IMR-90 (cell line): ENCODE measurements around the gene CGNL1. TPM values are rescaled to one million over a fixed set of nuclear protein-coding genes. Genes with fewer than 3 reads are reported as not detected.

Experiments
- ATAC-seq: fragments of 200-7000 bp; cut with Tn5 transposase; 2 replicates; pipeline ENCODE4 v1.9.1; 2020; ENCODE audit warnings: low read depth, mild to moderate bottlenecking, moderate library complexity
- BruUV-seq: library from RNA; stranded (reverse); fragments of 400-500 nt; replicated peaks from 2 replicates; lab custom pipeline; 2021; lab: Mats Ljungman, UMichigan
- CTCF ChIA-PET: fragments of 300-600 bp; formaldehyde crosslinking; extraction: SDS; loops from one replicate; lab custom pipeline; 2021; ENCODE audit warnings: antibody characterized with exemption; lab: Yijun Ruan, JAX
- POLR2A ChIA-PET: fragments of 300-600 bp; sonication (Branson Sonifier 250); formaldehyde crosslinking; loops from one replicate; lab custom pipeline; 2022; ENCODE audit warnings: antibody characterized with exemption; ENCODE audit not compliant: unreplicated experiment; lab: Charles Lee
- DNase-seq: peaks from one replicate; pipeline ENCODE4 v3.0.0; 2013
- H2AFZ ChIP-seq: replicated peaks from 2 replicates; pipeline ENCODE3; 2013; ENCODE audit warnings: low read length, mild to moderate bottlenecking; ENCODE audit not compliant: poor library complexity
- H2AK5ac ChIP-seq: 2 replicates; pipeline ENCODE4 v1.6.1; 2013; ENCODE audit warnings: low read depth, low read length, inconsistent platforms
- H2AK9ac ChIP-seq: replicated peaks from 2 replicates; pipeline ENCODE3; 2013; ENCODE audit warnings: mild to moderate bottlenecking, low read depth, low read length, moderate library complexity; ENCODE audit not compliant: poor library complexity
- H2BK120ac ChIP-seq: 2 replicates; pipeline ENCODE4 v1.6.1; 2013; ENCODE audit warnings: low read depth, low read length, inconsistent platforms
- H2BK15ac ChIP-seq: 3 replicates; pipeline ENCODE4 v1.6.1; 2013; ENCODE audit warnings: low read depth, low read length, inconsistent platforms
- H2BK20ac ChIP-seq: 2 replicates; pipeline ENCODE4 v1.6.1; 2013; ENCODE audit warnings: low read depth, mild to moderate bottlenecking, inconsistent platforms, low read length, moderate library complexity
- H2BK5ac ChIP-seq: 2 replicates; pipeline ENCODE4 v1.6.1; 2013; ENCODE audit warnings: mild to moderate bottlenecking, low read depth, low read length, inconsistent platforms; ENCODE audit not compliant: poor library complexity, severe bottlenecking
- H3K14ac ChIP-seq: replicated peaks from 2 replicates; pipeline ENCODE4 v1.6.1; 2013; ENCODE audit warnings: low read depth, low read length, inconsistent platforms
- H3K18ac ChIP-seq: 2 replicates; pipeline ENCODE4 v1.6.1; 2013; ENCODE audit warnings: low read depth, low read length, control low read depth
- H3K23ac ChIP-seq: 2 replicates; pipeline ENCODE4 v1.6.1; 2013; ENCODE audit warnings: low read depth, low read length, inconsistent platforms
- H3K27ac ChIP-seq: 2 replicates; pipeline ENCODE4 v1.5.1; 2013; ENCODE audit warnings: mild to moderate bottlenecking, control low read depth, low read length; ENCODE audit not compliant: insufficient read depth
- H3K27me3 ChIP-seq: 2 replicates; pipeline ENCODE4 v1.6.1; 2013; ENCODE audit warnings: low read length; ENCODE audit not compliant: control insufficient read depth, insufficient read depth
- H3K36me3 ChIP-seq: 2 replicates; pipeline ENCODE4 v1.6.1; 2013; ENCODE audit warnings: low read length, mixed read lengths; ENCODE audit not compliant: control insufficient read depth, insufficient read depth
- H3K4ac ChIP-seq: 2 replicates; pipeline ENCODE4 v1.6.1; 2013; ENCODE audit warnings: low read depth, low read length, inconsistent platforms
- H3K4me1 ChIP-seq: 2 replicates; pipeline ENCODE4 v1.6.1; 2013; ENCODE audit warnings: low read length, mixed read lengths; ENCODE audit not compliant: control insufficient read depth, insufficient read depth
- H3K4me2 ChIP-seq: 2 replicates; pipeline ENCODE4 v1.6.1; 2013; ENCODE audit warnings: low read depth, mild to moderate bottlenecking, control low read depth, low read length, moderate library complexity
- H3K4me3 ChIP-seq: 2 replicates; pipeline ENCODE4 v1.5.1; 2013; ENCODE audit warnings: low read depth, mild to moderate bottlenecking, control low read depth, low read length, moderate library complexity; ENCODE audit not compliant: insufficient read depth
- H3K56ac ChIP-seq: 2 replicates; pipeline ENCODE4 v1.6.1; 2013; ENCODE audit warnings: low read length, inconsistent platforms; ENCODE audit not compliant: insufficient read depth; ENCODE audit errors: extremely low read depth
- H3K79me1 ChIP-seq, 2 experiments: 2 replicates each; pipeline ENCODE4 v1.6.1; 2013; ENCODE audit warnings: low read length in 2 of 2, inconsistent platforms in 1 of 2, low read depth in 1 of 2
- H3K9ac ChIP-seq: 2 replicates; pipeline ENCODE4 v1.6.1; 2013; ENCODE audit warnings: low read depth, low read length, control low read depth
- H3K9me1 ChIP-seq: 2 replicates; pipeline ENCODE4 v1.6.1; 2013; ENCODE audit warnings: low read length, inconsistent platforms; ENCODE audit not compliant: insufficient read depth
- H3K9me3 ChIP-seq: 2 replicates; pipeline ENCODE4 v1.6.1; 2013; ENCODE audit warnings: low read length; ENCODE audit not compliant: control insufficient read depth, insufficient read depth
- H4K20me1 ChIP-seq: 2 replicates; pipeline ENCODE4 v1.6.1; 2013; ENCODE audit warnings: low read length, inconsistent platforms; ENCODE audit not compliant: insufficient read depth
- H4K5ac ChIP-seq: 2 replicates; pipeline ENCODE4 v1.6.1; 2013; ENCODE audit warnings: mild to moderate bottlenecking, low read depth, low read length, control low read depth
- H4K8ac ChIP-seq, 2 experiments: 2 replicates each; pipeline ENCODE4 v1.6.1; 2013; ENCODE audit warnings: low read depth in 2 of 2, low read length in 2 of 2, control low read depth in 1 of 2, inconsistent platforms in 1 of 2
- H4K91ac ChIP-seq: 2 replicates; pipeline ENCODE4 v1.6.1; 2013; ENCODE audit warnings: low read depth, low read length, inconsistent platforms; ENCODE audit not compliant: insufficient read depth
- CHD1 ChIP-seq: IDR thresholded peaks from 2 replicates; pipeline ENCODE4 v1.6.1; 2012; ENCODE audit warnings: low read depth, low read length, improper control_type of control experiment
- NFE2L2 ChIP-seq: fragments of 150-350 bp; IDR thresholded peaks from 2 replicates; pipeline ENCODE4 v1.6.1; 2016; ENCODE audit warnings: low read depth, mild to moderate bottlenecking, low read length
- POLR2A ChIP-seq: IDR thresholded peaks from 2 replicates; pipeline ENCODE4 v1.6.1; 2012; ENCODE audit warnings: mild to moderate bottlenecking, low read depth, low read length
- RFX5 ChIP-seq: IDR thresholded peaks from 2 replicates; pipeline ENCODE4 v1.8.0; 2012; ENCODE audit warnings: low read depth, mild to moderate bottlenecking, low read length, moderate library complexity
- WGBS, 2 experiments: methylation state at CpG; one replicate each; pipeline versions ENCODE4 v1.1.5 to v1.1.7; 2013; ENCODE audit warnings: missing lambda C conversion rate in 2 of 2; ENCODE audit not compliant: insufficient read length in 1 of 2; ENCODE audit errors: extremely low coverage in 2 of 2; 5-methylcytosine and 5-hydroxymethylcytosine counted together
- dilution Hi-C: fragments of 300-500 bp; cut with HindIII; formaldehyde crosslinking; loops from one replicate; pipeline ENCODE4 v1.14.3; 2018; ENCODE audit warnings: low sequenced_read_pairs; ENCODE audit not compliant: unreplicated experiment
- in situ Hi-C: fragments of 300-500 bp; cut with MboI; formaldehyde crosslinking; loops from 3 replicates; pipeline ENCODE4 v1.14.3; 2019; ENCODE audit warnings: low sequenced_read_pairs, inconsistent platforms, mixed read lengths
- intact Hi-C: fragments of 100-400 bp; cut with micrococcal nuclease; formaldehyde crosslinking; loops from 2 replicates; pipeline ENCODE4 v1.10.0; 2022
- polyA plus RNA-seq, 3 experiments: library from polyadenylated mRNA; depleted of rRNA; stranded (reverse); fragments of >200 nt; gene quantifications; 2 replicates each; pipeline ENCODE4 v1.2.3, GENCODE V29; 2012; ENCODE audit warnings: low replicate concordance in 1 of 3
- total RNA-seq: library from RNA; depleted of rRNA; stranded (reverse); fragments of >200 nt; gene quantifications from 2 replicates; pipeline ENCODE4 v1.2.3, GENCODE V29; 2012
- TF ChIP-seq, protein P1 (sequence below): fragments of 150-350 bp; IDR thresholded peaks from 2 replicates; pipeline ENCODE4 v1.6.1; 2017; ENCODE audit warnings: mild to moderate bottlenecking, antibody characterized with exemption, low read length, low read depth
- TF ChIP-seq, protein P2 (sequence below): fragments of 150-350 bp; IDR thresholded peaks from 2 replicates; pipeline ENCODE4 v1.6.1; 2016; ENCODE audit warnings: low read depth, mild to moderate bottlenecking, low read length, moderate library complexity, borderline replicate concordance

The CGNL1 gene
- total and polyA plus RNA-seq, 2 of the 4 experiments (the other 2 are of a cell fraction): 0.07 to 0.18 TPM

DNA sequence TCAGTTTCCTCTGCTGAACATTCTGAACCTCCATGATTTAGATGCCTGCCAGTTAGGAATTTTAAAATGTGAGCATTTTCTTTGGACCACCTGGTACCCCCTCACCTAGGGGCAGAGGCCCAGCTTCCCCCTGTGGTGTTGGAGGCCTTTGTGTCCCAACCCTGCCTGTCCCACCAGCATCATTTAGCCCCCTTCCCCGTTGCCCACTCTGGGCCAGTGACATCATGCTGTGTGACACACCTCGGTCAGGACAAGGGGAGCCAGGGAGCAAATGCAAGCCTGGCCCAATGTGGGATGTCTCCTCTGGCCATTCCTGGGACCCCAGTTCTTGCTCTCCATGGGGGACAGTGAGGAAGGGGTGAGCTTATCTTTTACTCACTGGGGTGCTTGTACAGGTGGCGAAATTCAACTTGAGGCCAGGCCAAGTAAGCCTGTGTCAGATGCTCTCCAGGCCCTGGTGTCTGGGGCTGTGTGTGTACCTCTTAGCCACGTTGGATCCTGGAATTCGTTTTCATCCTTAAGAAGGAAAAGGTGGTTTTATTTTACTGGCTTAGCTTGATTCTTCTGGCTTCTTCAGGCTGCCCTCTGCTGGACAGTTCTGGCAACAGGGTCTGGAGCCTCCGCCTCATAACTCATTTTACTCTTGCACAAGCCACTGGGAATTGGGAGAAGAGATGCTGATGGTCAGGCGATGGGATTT lies 165.7 kb downstream of the CGNL1 start (continued):
- TF ChIP-seq CHD1: no peak

DNA sequence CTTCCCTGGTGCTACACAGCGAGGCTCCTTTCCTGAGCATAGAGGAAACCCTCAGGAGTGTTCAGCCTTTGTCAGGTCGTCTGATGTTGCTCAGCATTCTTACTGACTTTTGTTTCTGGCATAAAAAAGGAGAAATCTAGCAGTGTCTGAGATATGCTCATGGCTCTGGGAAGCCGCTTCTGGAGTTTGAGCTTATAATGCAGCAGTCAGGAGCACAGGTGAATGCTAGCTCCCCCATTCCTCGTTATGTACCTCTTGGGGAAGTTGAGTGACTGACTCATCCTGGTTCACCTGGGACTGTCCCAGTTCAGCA lies 166.2 kb downstream of the CGNL1 start:
- H2BK5ac ChIP-seq: no peak overlapping the region
- H3K18ac ChIP-seq: no peak overlapping the region
- intact Hi-C loops (loop anchor here (1.0 kb wide), 1 partner anchor 202 kb away; no protein-coding TSS in a partner anchor), dilution Hi-C loops (loop anchor here (25.0 kb wide), 1 partner anchor 205 kb away; no protein-coding TSS in a partner anchor), in situ Hi-C loops (loop anchor here (25.0 kb wide), 2 partner anchors 630 to 730 kb away; partner anchors contain the start of gene TCF12)
- WGBS, 2 experiments: 60% methylated on average over 1 of the region's 4 CpGs; no CpG with 5 or more reads in 1 of the 2 experiments
- H2BK15ac ChIP-seq: no peak overlapping the region
- no peaks in the 10 kb centered on the region for H3K9me3 ChIP-seq
- CTCF ChIA-PET: interaction anchor here (0.7 to 2.3 kb wide), 6 partner anchors 8 to 214 kb away, joined by 3 to 19 read pairs (median 5); no protein-coding TSS in a partner anchor
- H3K27me3 ChIP-seq: peaks cover 34% of the 10 kb centered on the region
- H4K5ac ChIP-seq: no peak overlapping the region
- BruUV-seq: no TSS peak
- H4K91ac ChIP-seq: no peak overlapping the region
- H2AK9ac ChIP-seq: no peak overlapping the region
- H3K4me2 ChIP-seq: no peak overlapping the region
- TF ChIP-seq, protein P1, sequence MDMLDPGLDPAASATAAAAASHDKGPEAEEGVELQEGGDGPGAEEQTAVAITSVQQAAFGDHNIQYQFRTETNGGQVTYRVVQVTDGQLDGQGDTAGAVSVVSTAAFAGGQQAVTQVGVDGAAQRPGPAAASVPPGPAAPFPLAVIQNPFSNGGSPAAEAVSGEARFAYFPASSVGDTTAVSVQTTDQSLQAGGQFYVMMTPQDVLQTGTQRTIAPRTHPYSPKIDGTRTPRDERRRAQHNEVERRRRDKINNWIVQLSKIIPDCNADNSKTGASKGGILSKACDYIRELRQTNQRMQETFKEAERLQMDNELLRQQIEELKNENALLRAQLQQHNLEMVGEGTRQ: no peak
- TF ChIP-seq RFX5: no peak
- no peak for TF ChIP-seq CHD1
- TF ChIP-seq NFE2L2: no peak
- TF ChIP-seq, protein P2, sequence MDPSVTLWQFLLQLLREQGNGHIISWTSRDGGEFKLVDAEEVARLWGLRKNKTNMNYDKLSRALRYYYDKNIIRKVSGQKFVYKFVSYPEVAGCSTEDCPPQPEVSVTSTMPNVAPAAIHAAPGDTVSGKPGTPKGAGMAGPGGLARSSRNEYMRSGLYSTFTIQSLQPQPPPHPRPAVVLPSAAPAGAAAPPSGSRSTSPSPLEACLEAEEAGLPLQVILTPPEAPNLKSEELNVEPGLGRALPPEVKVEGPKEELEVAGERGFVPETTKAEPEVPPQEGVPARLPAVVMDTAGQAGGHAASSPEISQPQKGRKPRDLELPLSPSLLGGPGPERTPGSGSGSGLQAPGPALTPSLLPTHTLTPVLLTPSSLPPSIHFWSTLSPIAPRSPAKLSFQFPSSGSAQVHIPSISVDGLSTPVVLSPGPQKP: no peak
- TF ChIP-seq POLR2A: no peak
- POLR2A ChIA-PET: no interaction called here
- DNase-seq: no peak
- no peak overlapping the region for H3K27ac ChIP-seq
- H3K4me3 ChIP-seq: no peak overlapping the region
- no peak overlapping the region for H2BK20ac ChIP-seq
- no peak overlapping the region for H4K8ac ChIP-seq
- H3K56ac ChIP-seq: no peak overlapping the region
- ATAC-seq: no peak
- no peak overlapping the region for H3K14ac ChIP-seq
- H3K4ac ChIP-seq: no peak overlapping the region
- H4K20me1 ChIP-seq: no peaks in the 10 kb centered on the region
- H2AFZ ChIP-seq: no peak overlapping the region
- no peak overlapping the region for H2AK5ac ChIP-seq
- H3K9me1 ChIP-seq: no peaks in the 10 kb centered on the region
- H3K36me3 ChIP-seq: no peaks in the 10 kb centered on the region
- no peak overlapping the region for H3K9ac ChIP-seq
- H3K23ac ChIP-seq: no peak overlapping the region
- H3K4me1 ChIP-seq: no peaks in the 10 kb centered on the region
- no peaks in the 10 kb centered on the region for H3K79me1 ChIP-seq
- no peak overlapping the region for H2BK120ac ChIP-seq
